Sigmoid colon (tissue), 4 donors: ENCODE data around the gene TMEM18.

Experiments
- EP300 ChIP-seq, 4 donors: sonication (generic); formaldehyde crosslinking; IDR thresholded peaks; one replicate each; pipeline ENCODE4 v1.6.1; 2017; ENCODE audit warnings: antibody characterized with exemption in 4 of 4
- POLR2A ChIP-seq, 2 donors: fragments of 450-650 bp; IDR thresholded peaks; one replicate each; pipeline ENCODE4 v1.6.1; 2016; ENCODE audit warnings: antibody characterized with exemption in 2 of 2, mild to moderate bottlenecking in 2 of 2, moderate library complexity in 2 of 2
- POLR2AphosphoS5 ChIP-seq, 4 donors: sonication (generic); formaldehyde crosslinking; IDR thresholded peaks; one replicate each; pipeline ENCODE4 v1.6.1; 2017; ENCODE audit warnings: antibody characterized with exemption in 4 of 4
- TF ChIP-seq, protein P1 (sequence below), 4 experiments: fragments of 450-650 bp in 3 of 4; fragments of 200-600 bp in 1 of 4; IDR thresholded peaks; one replicate each; pipeline ENCODE4 v1.5.1; 2016 to 2019; ENCODE audit warnings: antibody characterized with exemption in 4 of 4, mild to moderate bottlenecking in 3 of 4, moderate library complexity in 2 of 4

DNA sequence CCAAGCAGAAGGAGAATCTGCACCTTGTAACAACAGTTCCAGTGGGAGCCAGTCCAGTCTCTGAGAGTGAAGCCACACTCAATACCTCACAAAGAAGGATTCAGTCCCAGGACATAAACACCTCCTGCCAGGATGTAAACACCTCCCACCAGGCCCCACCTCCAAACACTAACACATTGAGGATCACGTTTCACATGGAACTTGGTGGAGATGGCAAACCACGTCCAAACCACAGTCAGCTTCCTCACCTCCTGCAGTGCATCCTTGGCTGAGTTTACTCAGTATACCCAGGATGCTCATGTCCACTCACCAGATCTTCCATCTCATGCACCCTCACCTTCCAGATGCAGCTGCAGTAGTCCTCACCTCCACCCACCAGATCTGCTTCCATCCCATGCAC is 37.8 kb upstream of the TMEM18 start:
- TF ChIP-seq EP300 (IDR thresholded peaks at IDR 0.05) (no peak), POLR2A (IDR thresholded peaks at IDR 0.05) (no peak), POLR2AphosphoS5 (IDR thresholded peaks at IDR 0.05) (no peak)
- TF ChIP-seq, protein P1, sequence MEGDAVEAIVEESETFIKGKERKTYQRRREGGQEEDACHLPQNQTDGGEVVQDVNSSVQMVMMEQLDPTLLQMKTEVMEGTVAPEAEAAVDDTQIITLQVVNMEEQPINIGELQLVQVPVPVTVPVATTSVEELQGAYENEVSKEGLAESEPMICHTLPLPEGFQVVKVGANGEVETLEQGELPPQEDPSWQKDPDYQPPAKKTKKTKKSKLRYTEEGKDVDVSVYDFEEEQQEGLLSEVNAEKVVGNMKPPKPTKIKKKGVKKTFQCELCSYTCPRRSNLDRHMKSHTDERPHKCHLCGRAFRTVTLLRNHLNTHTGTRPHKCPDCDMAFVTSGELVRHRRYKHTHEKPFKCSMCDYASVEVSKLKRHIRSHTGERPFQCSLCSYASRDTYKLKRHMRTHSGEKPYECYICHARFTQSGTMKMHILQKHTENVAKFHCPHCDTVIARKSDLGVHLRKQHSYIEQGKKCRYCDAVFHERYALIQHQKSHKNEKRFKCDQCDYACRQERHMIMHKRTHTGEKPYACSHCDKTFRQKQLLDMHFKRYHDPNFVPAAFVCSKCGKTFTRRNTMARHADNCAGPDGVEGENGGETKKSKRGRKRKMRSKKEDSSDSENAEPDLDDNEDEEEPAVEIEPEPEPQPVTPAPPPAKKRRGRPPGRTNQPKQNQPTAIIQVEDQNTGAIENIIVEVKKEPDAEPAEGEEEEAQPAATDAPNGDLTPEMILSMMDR (IDR thresholded peaks at IDR 0.05), result no peak
